ENCODE data around the gene C1R.

The C1R gene

GRCh38 chr12:7099290-7099996, 7.2 kb upstream of the C1R start:
- no peak for DNase-seq (ENCODE audit: low spot score)

GRCh38 chr12:7096979-7097378, 4.7 kb upstream of the C1R start:
- DNase-seq (ENCODE audit: low spot score): no peak

GRCh38 chr12:7096006-7096932, 4.0 kb upstream of the C1R start:
- no peak for DNase-seq (ENCODE audit: low spot score)

GRCh38 chr12:7093892-7094291, 1.6 kb upstream of the C1R start:
- no peak for DNase-seq (ENCODE audit: low spot score)

- DNase-seq (ENCODE audit: low spot score): no peak
Measured at GRCh38 chr12:7093486-7093885, 1.2 kb upstream of the C1R start.

GRCh38 chr12:7092986-7093460, 778 bp upstream of the C1R start:
- no peak for DNase-seq (ENCODE audit: low spot score)

GRCh38 chr12:7091660-7092228, 501 bp downstream of the C1R start:
- no peak for DNase-seq (ENCODE audit: low spot score)

- no peak for DNase-seq (ENCODE audit: low spot score)
Measured at GRCh38 chr12:7091171-7091570, 1.1 kb downstream of the C1R start.

- DNase-seq (ENCODE audit: low spot score): no peak
Measured at GRCh38 chr12:7090222-7090998, 1.8 kb downstream of the C1R start.

- DNase-seq (ENCODE audit: low spot score): no peak
Measured at GRCh38 chr12:7089196-7089871, 2.9 kb downstream of the C1R start.

- no peak for DNase-seq (ENCODE audit: low spot score)
Measured at GRCh38 chr12:7083125-7083524, 9.1 kb downstream of the C1R start.

- DNase-seq (ENCODE audit: low spot score): no peak
Measured at GRCh38 chr12:7081037-7081436, 11.2 kb downstream of the C1R start.

GRCh38 chr12:7079826-7080125, 12.5 kb downstream of the C1R start:
- no peak for DNase-seq (ENCODE audit: low spot score)

GRCh38 chr12:7078163-7078562, 14.1 kb downstream of the C1R start:
- no peak for DNase-seq (ENCODE audit: low spot score)

GRCh38 chr12:7076493-7076892, 15.8 kb downstream of the C1R start:
- no peak for DNase-seq (ENCODE audit: low spot score)

- no peak for DNase-seq (ENCODE audit: low spot score)
Measured at GRCh38 chr12:7075939-7076338, 16.3 kb downstream of the C1R start.

- no peak for DNase-seq (ENCODE audit: low spot score)
Measured at GRCh38 chr12:7075518-7075917, 16.7 kb downstream of the C1R start.

GRCh38 chr12:7073946-7074345, 18.3 kb downstream of the C1R start:
- no peak for DNase-seq (ENCODE audit: low spot score)

GRCh38 chr12:7072554-7072953, 19.7 kb downstream of the C1R start:
- no peak for DNase-seq (ENCODE audit: low spot score)

GRCh38 chr12:7072035-7072434, 20.2 kb downstream of the C1R start:
- DNase-seq (ENCODE audit: low spot score): no peak

- DNase-seq (ENCODE audit: low spot score): no peak
Measured at GRCh38 chr12:7069386-7069785, 22.9 kb downstream of the C1R start.

- DNase-seq (ENCODE audit: low spot score): no peak
Measured at GRCh38 chr12:7068994-7069346, 23.3 kb downstream of the C1R start.
